Right lobe of liver (tissue), 6 donors: ENCODE results near the gene STAC3. TPM values are rescaled to one million over a fixed set of nuclear protein-coding genes. Genes with fewer than 3 reads are reported as not detected.
A peak's percentile ranks its signal among the peaks of the same experiment; 100 is the strongest.

Experiments used
- ATAC-seq, 4 donors: fragments of 200-7000 bp; cut with Tn5 transposase; one replicate each; pipeline ENCODE4 v1.9.1; 2020; ENCODE audit warnings: mild to moderate bottlenecking in 4 of 4, moderate library complexity in 4 of 4
- DNase-seq, 3 donors: peaks; one replicate each; pipeline ENCODE4 v3.0.0-alpha.2; 2020
- H3K27ac ChIP-seq, 3 donors: fragments of 200-600 bp; one replicate each; pipeline ENCODE4 v1.8.0; 2022
- H3K27me3 ChIP-seq, 2 donors: fragments of 200-600 bp; one replicate each; pipeline ENCODE4 v1.8.0; 2022
- H3K36me3 ChIP-seq, 4 donors: fragments of 200-600 bp; sonication (generic) in 1 of 4; one replicate each; pipeline versions ENCODE4 v1.5.1 to v1.8.0; 2017 to 2022; ENCODE audit warnings: control low read depth in 1 of 4
- H3K4me1 ChIP-seq, 4 donors: fragments of 200-600 bp; sonication (generic) in 1 of 4; one replicate each; pipeline versions ENCODE4 v1.5.1 to v1.8.0; 2017 to 2022; ENCODE audit warnings: control low read depth in 1 of 4
- H3K4me3 ChIP-seq, 3 donors: fragments of 200-600 bp; one replicate each; pipeline ENCODE4 v1.8.0; 2022
- H3K9me3 ChIP-seq, 4 donors: fragments of 200-600 bp; sonication (generic) in 1 of 4; one replicate each; pipeline versions ENCODE4 v1.5.1 to v1.8.0; 2017 to 2022; ENCODE audit warnings: control low read depth in 1 of 4
- CTCF ChIP-seq, 4 donors: fragments of 200-600 bp in 3 of 4; fragments of 450-650 bp in 1 of 4; IDR thresholded peaks; one replicate each; pipeline versions ENCODE4 v1.5.1 to v1.8.0; 2016 to 2022; ENCODE audit warnings: antibody characterized with exemption in 4 of 4, mild to moderate bottlenecking in 2 of 4
- POLR2A ChIP-seq: fragments of 450-650 bp; IDR thresholded peaks from one replicate; pipeline ENCODE4 v1.6.1; 2017; ENCODE audit warnings: antibody characterized with exemption, mild to moderate bottlenecking
- WGBS: methylation state at CpG from one replicate; pipeline ENCODE4 v1.1.6; 2018; ENCODE audit warnings: low coverage, low lambda C conversion rate; ENCODE audit not compliant: insufficient coverage; ENCODE audit errors: missing lambda C conversion rate; 5-methylcytosine and 5-hydroxymethylcytosine counted together
- intact Hi-C, 2 donors: fragments of 100-400 bp; cut with DNase I; formaldehyde crosslinking; loops; one replicate each; pipeline versions ENCODE4 v1.11.2 to v1.14.1; 2022
- total RNA-seq, 6 experiments: library from RNA; depleted of rRNA in 2 of 6; stranded (reverse); fragments of >200 nt in 2 of 6; fragmentation: NEBNext Ultra II Directional in 3 of 6; extraction: Animal tissue kit (Norgen Biotek cat#: 25700) in 3 of 6; gene quantifications; one replicate each; pipeline versions ENCODE4 v1.1.0 to v1.2.4, GENCODE V29; 2016 to 2023
- donor health status: DM: no; HTN: yes; CAD: no.
- donor health status: DM: no; HTN: no; CAD: no.
- donor health status: DM: no; HTN: no; CAD: no.
- donor health status: DM: no; HTN: yes; CAD: no.
- donor health status: DM: no; HTN: yes; CAD: no.

Gene STAC3
- total RNA-seq, 6 experiments from 2014 or later = 0.98 to 4.5 (median 1.8) TPM

DNA sequence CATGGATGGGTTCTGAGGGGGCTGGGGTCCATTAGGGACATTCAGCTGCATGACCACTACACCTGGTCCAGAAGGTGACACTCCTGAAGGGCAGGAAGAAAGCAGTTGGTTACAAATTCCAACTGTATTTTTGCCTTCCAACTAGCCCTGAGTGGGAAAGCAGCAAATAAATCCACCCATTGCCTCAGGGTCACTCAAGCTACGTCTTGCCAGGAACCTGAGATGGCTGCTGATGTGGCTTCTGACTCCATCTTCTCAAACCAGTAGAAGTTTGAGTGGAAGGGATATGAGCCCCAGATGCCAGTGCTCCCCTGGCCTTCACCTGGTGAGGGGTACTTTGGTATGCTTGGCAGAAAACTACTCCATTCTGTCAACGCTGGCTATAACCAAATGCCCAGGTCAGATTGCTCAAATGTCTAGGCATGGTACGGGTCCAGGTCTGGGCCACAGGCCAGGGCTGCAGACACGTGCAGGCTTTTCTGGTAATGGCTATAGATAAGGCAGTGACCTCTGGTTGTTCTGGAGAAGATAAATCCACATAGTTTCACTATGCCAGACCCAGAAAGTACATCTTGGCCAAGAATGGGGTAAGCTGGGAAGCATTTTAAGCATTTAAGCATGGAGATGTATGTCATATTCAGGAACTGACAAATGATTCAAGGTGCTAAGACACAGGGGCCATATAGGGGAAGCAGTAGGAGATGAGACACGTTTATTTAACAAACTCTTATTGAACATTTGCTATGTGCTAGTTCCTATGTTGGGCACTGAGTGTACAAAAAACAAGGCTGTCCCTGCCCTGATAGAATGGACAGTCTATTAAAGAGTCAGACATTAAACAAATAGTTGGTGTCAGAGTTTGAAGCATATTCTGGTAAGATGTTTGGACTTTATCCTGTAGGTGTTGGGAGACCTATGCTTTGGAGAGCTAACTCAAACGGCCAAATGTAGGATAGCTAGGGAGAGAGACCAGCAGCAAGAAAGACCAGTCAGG, 8.3 kb upstream of the STAC3 start:
- Histone ChIP-seq H3K9me3 (no peaks in the 10 kb centered on the region), H3K27me3 (no peaks in the 10 kb centered on the region), H3K4me1 (peaks cover 0 to 63% (median 35%) of the 10 kb centered on the region in 4 donors), H3K27ac (peak overlapping the region; percentile 82 to 88 (median 87)), H3K36me3 (peaks cover 5 to 27% (median 16%) of the 10 kb centered on the region in 4 donors), H3K4me3 (peak overlapping the region in 2 of 3 donors; percentile 17 to 44)
- intact Hi-C loops = no loop called here
- TF ChIP-seq POLR2A (peak; percentile 78), CTCF (IDR thresholded peaks at IDR 0.05) (no peak)
- WGBS = 19% methylated on average over 5 of the region's 6 CpGs
- ATAC-seq (peak; percentile 65 to 82 (median 76)), DNase-seq (peak; percentile 77 to 93 (median 88))

DNA sequence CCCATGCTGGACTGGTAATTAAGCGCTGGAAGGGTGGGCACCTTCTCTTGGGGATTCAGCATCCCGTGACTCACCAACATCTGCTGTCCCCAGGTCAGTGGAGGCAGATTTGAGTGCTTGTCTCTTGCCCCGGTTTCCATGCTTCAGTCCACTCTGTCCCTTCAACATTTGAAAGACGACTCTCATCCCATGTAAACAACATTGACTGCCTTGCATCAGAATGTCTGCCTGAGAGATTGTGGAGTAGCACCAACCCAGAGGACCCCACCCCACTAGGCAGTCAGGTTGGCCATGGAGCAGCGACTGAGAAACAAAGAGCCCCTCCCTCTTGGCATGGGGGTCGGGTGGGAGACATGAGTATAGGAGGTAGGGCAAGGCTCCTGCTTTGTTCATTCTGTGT, 4.9 kb upstream of the STAC3 start:
- ATAC-seq (no peak), DNase-seq (no peak)
- WGBS = 95% methylated on average over 5 of the region's 6 CpGs
- intact Hi-C loops = no loop called here
- no peak for TF ChIP-seq POLR2A
- no peak for TF ChIP-seq CTCF (IDR thresholded peaks at IDR 0.05)
- Histone ChIP-seq H3K36me3 (peaks cover 5 to 27% (median 16%) of the 10 kb centered on the region in 4 donors), H3K9me3 (no peaks in the 10 kb centered on the region), H3K4me1 (peaks cover 0 to 32% (median 17%) of the 10 kb centered on the region in 4 donors), H3K4me3 (no peak overlapping the region), H3K27me3 (no peaks in the 10 kb centered on the region), H3K27ac (no peak overlapping the region)

GRCh38 chr12:57254506-57255280, 3.7 kb upstream of the STAC3 start:
- H3K27ac ChIP-seq = no peak overlapping the region
- no peak for DNase-seq
- peaks cover 5 to 27% (median 16%) of the 10 kb centered on the region in 4 donors for H3K36me3 ChIP-seq
- peaks cover 0 to 20% (median 8%) of the 10 kb centered on the region in 4 donors for H3K4me1 ChIP-seq
- intact Hi-C loops = no loop called here
- H3K27me3 ChIP-seq = no peaks in the 10 kb centered on the region
- 94% methylated on average over 5 of the region's 14 CpGs for WGBS
- no peak for TF ChIP-seq CTCF (IDR thresholded peaks at IDR 0.05)
- no peak for TF ChIP-seq POLR2A
- H3K9me3 ChIP-seq = no peaks in the 10 kb centered on the region
- no peak for ATAC-seq
- H3K4me3 ChIP-seq = no peak overlapping the region

DNA sequence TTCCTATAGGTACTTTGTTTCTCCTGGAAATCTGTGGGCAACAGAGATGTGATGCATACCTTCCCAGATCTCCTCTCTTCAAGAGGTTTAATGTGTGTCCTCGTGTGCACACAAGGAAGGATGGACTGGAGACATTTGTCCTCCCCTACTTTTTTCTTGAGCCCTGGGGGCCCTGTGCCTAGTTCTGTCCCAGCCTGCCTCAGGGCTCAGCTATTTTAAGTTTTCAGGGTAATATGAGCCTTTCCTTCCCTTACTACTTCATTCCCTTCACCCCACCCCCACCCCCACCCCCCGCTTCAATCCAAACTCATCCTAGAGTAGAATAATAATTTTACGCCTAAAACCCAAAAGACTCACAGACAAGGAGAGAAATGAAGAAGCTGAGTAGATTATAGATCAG, 446 bp downstream of the STAC3 start:
- H3K9me3 ChIP-seq = no peaks in the 10 kb centered on the region
- DNase-seq (no peak), ATAC-seq (no peak)
- 82% methylated on average over 3 of the region's 3 CpGs for WGBS
- H3K27ac ChIP-seq = no peak overlapping the region
- intact Hi-C loops = no loop called here
- no peaks in the 10 kb centered on the region for H3K27me3 ChIP-seq
- no peak for TF ChIP-seq CTCF (IDR thresholded peaks at IDR 0.05)
- TF ChIP-seq POLR2A = no peak
- no peaks in the 10 kb centered on the region for H3K4me1 ChIP-seq
- no peak overlapping the region for H3K4me3 ChIP-seq
- H3K36me3 ChIP-seq = peaks cover 0 to 3% (median 0%) of the 10 kb centered on the region in 4 donors
